GM12865 (cell line): ENCODE results near the gene ARPIN.

ENCODE experiments used
- DNase-seq: peaks from one replicate; pipeline ENCODE4 v3.0.0; 2010; ENCODE audit warnings: low read depth
- H3K4me3 ChIP-seq: 2 replicates; pipeline ENCODE4 v1.5.1; 2011; ENCODE audit warnings: mild to moderate bottlenecking, low read depth, low read length, control low read depth
- TF ChIP-seq, protein P1 (sequence below): IDR thresholded peaks from 2 replicates; pipeline ENCODE4 v1.5.1; 2011; ENCODE audit warnings: low read length, control low read depth, low read depth, inconsistent platforms; ENCODE audit not compliant: insufficient read depth; ENCODE audit errors: missing control alignments

The ARPIN gene

DNA sequence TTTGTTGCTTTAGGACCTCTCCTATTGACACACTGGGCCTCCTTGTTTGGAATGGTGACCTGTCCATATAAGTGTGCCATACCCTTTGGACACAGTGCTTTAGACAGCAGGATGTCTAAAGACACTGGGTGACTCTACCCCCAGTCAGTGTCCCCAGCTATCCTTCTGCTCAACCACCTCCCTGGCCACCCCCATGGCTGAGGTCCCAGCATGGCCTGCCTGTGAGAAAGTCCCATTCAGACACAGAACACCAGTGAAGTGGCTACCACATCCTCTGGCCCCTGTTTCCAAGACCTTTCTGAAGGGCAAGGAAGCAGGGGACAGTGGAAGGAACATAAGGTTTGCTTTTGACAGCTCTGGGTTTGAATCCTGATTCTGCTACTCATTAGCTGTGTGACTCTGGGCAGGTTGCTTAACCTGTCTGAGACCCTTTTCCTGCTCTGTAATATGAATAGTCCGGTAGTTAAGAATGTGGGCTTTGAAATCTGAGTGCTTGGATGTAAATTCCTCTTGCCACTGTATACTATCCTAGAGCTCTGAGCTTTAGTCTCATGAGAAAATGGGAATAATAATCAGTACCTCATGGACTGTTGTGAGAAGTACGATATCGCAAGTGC, 12.7 kb downstream of the ARPIN start:
- H3K4me3 ChIP-seq = no peak overlapping the region
- no peak for DNase-seq
- TF ChIP-seq, protein P1, sequence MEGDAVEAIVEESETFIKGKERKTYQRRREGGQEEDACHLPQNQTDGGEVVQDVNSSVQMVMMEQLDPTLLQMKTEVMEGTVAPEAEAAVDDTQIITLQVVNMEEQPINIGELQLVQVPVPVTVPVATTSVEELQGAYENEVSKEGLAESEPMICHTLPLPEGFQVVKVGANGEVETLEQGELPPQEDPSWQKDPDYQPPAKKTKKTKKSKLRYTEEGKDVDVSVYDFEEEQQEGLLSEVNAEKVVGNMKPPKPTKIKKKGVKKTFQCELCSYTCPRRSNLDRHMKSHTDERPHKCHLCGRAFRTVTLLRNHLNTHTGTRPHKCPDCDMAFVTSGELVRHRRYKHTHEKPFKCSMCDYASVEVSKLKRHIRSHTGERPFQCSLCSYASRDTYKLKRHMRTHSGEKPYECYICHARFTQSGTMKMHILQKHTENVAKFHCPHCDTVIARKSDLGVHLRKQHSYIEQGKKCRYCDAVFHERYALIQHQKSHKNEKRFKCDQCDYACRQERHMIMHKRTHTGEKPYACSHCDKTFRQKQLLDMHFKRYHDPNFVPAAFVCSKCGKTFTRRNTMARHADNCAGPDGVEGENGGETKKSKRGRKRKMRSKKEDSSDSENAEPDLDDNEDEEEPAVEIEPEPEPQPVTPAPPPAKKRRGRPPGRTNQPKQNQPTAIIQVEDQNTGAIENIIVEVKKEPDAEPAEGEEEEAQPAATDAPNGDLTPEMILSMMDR = no peak

DNA sequence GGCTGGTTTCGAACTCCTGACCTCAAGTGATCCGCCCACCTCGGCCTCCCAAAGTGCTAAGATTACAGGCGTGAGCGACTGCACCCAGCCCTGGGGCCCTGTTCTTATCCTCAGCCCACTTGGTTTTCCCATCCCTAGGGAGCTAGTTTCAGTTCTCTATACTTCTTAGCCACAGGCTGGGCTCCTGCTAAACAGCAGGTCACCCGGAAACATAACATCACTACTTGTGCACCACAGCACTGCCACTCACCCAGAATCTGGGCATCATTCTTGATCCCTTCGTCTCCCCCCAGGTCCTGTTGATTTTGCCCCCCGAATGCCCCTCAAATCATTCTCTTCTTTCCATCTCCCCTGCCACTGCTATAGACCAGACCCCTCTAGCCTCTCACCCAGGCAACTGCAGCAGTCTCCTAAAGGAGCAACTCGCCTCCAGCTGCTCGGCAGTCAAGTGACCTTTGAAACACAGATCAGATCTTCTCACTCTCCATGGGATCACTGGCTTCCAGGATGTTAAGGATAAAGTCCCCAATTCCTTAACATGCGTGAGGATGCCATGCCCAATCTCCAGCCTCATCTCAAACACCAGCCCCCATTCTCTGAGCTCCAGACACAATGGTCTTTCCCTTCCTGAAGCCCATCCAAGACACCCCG, 13.3 kb downstream of the ARPIN start:
- TF ChIP-seq, protein P1 = no peak
- DNase-seq = peak; percentile 30

DNA sequence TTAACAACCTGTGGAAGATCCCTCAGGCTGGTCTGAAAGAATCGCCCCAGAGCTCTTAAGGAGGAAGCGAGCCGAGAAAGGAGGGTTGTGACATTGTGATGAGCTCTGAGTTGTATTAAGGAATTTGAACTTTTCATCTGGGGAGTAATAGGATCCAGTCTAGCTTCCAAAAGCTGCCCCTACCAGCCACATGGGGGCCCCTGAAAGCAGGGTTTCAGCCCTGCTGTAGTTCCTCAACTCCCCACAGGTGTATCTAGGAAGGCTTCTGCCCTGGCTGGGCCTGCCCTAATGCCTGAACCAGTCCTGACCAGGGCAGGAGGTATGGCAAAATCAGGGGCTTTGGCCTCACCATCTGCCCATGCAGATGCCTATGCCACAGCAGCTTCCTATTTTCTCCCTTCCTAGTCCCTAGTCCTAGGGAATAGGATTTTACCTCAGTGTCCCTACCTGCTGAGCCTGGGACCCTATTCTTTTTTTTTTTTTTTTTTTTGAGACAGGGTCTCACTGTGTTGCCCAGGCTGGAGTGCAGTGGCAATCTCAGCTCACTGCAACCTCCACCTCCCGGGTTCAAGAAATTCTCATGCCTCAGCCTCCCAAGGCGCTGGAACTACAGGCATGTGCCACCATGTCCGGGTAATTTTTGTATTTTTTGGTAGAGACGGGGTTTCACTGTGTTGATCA, 14.0 kb downstream of the ARPIN start:
- TF ChIP-seq, protein P1 = peak; percentile 78
- peak; percentile 82 for DNase-seq
- H3K4me3 ChIP-seq = no peak overlapping the region

More for the DNA sequence above, 13.3 kb downstream of the ARPIN start:
- no peak overlapping the region for H3K4me3 ChIP-seq

DNA sequence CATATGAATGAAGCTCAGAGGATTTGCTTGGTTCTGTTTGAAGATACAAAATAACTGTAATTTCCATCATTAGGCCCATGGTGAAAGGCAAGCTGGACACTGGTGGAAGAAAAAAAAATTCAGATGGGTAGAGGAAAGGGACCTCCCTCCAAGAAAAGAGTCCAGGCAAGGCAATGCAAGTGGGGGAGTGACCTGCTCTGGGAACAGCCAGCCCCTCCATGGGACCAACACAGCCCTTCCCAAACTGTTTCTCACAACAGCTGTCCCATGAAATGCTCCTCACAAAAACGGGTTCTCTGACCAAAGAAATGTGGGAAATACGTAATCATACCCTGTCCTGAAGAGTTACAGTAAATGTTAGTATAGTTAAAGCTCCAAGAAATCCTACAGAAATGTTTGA, 14.6 kb downstream of the ARPIN start:
- H3K4me3 ChIP-seq = no peak overlapping the region
- TF ChIP-seq, protein P1 = no peak
- no peak for DNase-seq

DNA sequence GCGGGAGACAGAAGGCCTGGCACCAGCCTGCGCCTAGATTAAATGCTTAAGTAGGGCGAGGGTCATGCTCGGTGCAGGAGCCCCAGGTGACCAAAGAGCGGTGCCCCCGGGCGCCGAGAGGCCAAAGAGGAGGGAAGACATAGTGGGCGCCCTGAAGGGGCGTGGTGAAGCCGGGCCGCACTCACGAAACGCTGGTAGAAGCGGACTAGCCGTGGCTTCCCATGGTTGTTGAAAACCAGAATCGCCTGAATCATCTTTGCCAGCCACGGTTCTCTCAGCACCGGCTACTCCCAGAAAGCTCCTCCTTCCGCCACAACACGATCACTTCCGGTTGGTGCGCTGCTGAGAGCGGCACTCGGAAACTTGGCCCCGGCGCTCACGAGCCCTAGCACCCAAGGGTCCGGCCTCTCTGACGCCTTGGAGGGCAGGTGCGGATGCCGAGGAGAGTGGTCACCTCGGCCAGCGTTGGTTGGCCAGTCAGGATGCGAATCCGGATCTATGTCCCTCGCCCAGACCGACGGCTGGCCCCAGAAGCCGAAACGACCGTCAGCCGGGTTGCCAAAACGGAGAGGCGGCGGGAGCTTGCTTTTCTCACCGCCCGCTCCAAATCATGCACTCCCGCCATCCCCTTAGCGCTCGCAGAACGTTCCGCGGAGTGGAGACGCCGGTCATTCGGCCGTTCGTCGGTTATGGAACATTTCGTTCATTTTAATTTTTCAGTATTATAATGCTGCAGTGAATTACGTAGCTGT, 18.9 kb downstream of the ARPIN start, which contains the start of gene AP3S2:
AP3S2 (minus strand) TSS at position 299 of the 752 bp plus-strand sequence; CDS start at position 254, 45 bp downstream.
- peak; percentile 96 for DNase-seq
- H3K4me3 ChIP-seq = peak within 1 kb of the TSS; percentile 81
- TF ChIP-seq, protein P1 = no peak

DNA sequence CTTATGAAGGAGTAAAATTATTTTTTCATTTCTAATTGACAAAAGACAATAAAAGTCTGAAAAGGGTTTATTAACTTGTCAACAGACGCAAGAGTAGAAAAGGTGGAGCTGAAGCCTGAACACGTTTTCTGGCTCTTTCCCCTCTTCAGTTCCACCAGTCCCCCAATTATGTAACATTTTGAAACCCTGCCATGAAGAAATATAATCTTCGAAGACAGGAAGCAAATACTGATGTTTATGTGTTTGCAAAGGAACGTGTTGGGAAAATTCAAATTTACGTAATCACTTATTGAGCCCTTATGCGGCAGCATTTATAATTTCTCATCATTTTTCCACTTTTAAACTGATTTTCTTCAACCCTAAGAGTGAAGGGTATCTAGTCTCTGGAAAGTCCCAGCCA, 19.7 kb downstream of the ARPIN start:
- TF ChIP-seq, protein P1 = no peak
- DNase-seq = no peak
- peak overlapping the region; percentile 81 for H3K4me3 ChIP-seq
